HG02870 (cell line): ENCODE results near the gene ACAP3.

ENCODE experiments used
- ATAC-seq: cut with Tn5 transposase; IDR thresholded peaks from one replicate; pipeline ENCODE4 v1.9.1; 2021; ENCODE audit warnings: mild to moderate bottlenecking, moderate library complexity; ENCODE audit not compliant: unreplicated experiment

Gene ACAP3

DNA sequence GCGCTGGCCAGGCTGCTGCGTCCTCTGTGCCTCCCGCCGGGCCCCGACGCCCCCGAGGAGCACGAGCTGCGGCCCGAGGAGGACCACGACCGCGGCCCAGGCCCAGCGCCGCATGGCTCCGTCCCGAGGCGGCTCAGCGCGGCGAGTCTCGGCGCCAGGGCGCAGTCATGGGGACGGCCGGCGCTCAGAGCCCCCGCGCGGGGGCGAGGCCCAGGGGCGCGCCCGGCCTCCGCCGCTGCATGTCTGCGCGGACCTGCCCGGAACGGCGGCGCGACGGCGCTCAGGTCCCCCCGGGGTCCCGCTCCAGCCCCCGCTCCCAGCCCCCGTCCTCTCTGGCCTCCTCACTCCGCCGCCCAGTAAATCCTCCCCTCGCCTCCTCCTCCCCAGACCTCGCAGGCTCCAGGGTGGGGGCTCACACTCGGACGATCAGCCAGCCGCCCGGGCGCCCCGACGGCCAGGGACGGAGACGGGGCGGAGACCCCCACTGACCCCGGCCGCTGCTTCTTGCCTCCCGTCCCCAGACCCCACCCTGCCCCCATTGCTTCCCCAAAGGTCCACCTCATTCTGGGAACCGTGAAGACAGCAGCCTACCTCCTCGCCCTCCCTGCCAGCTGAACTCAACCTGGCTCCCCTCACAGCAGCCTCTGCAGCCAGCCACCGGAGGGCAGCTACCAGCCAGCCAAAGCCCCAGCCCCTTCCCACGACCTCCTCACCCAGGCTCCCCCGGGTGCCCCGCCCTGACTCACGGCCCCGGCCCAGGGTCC is 61.0 kb downstream of the ACAP3 start, which contains the start of gene C1QTNF12:
TSS of gene C1QTNF12 (minus strand) at position 146 of the 764 bp plus-strand sequence. CDS start at position 114, 32 bp downstream.
- no peak for ATAC-seq

DNA sequence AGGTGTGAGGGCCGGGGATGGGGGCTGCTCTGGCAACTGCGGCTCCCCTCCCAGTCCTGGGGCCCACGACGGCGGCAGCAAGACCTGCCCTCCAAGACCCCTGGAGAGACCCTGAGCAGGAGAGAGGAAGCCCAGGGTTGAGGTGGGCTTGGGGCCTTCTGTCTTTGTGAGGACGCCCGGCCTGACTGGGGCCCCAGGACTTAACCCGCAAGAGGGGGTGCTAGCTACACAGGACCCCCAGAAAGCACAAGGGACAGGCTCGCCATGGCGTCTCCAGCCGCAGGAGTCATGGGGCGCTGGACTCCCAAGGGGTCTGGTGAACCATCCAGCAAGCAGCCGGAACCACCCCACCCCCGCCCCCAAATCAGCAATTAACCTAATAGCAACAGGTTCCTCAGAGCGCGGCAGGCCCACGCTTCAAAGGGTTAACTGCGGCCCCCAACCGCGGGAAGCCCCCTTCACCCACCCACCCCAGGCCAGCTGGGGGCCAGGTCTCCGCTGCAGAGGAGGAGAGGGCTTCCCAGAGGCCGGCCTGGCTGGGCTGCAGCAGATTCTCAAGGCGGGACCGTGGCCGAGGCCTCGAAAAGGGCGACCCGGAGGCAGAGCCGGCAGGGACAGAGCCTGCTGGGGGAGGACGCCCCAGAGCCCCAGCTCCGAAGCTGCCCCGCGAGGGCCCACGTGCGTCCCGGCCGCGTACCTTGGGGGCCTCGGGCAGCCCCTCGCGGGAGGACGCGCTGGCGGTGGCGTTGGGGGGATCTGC is 61.7 kb downstream of the ACAP3 start:
- ATAC-seq = no peak

DNA sequence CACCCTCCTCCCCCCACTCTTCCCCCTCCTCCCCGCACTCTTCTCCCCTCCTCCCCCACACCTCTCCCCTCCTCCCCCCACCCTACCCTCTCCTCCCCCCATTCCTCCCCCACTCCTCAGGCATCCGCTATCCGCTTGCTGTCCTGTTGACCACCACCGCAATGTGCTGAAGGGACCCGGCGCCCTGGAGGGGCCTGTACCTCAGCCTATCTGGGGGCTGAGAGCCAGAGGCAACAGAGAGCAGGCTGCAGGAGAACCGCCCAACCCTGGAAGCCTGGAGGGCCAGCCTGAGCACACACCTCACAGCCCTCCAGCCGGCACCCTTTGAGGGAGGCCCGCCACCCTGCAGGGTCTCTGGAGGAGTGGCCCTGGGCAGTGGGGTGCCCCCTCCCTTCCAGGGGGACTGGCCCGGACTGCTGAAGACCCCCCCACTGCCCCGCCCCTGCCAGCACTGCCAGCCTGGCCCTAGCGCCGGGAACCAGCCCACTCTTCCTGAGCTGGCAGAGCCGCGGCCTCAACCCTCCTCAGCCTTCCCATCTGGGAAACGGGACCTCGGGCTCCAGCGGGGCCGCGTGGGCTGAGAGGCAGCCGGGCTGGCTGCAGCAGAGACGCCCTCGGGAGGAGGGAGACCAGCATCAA is 62.4 kb downstream of the ACAP3 start:
- no peak for ATAC-seq

GRCh38 chr1:1244192-1244811 is 63.4 kb downstream of the ACAP3 start:
- no peak for ATAC-seq

- ATAC-seq = no peak
Measured at GRCh38 chr1:1243807-1244191, 63.9 kb downstream of the ACAP3 start.

- no peak for ATAC-seq
Measured at GRCh38 chr1:1243266-1243660, 64.5 kb downstream of the ACAP3 start.

GRCh38 chr1:1242461-1243265 is 65.1 kb downstream of the ACAP3 start:
- no peak for ATAC-seq
